Neural progenitor cell (in vitro differentiated cells): ENCODE results near the gene BICRAL. TPM values are rescaled to one million over a fixed set of nuclear protein-coding genes. Genes with fewer than 3 reads are reported as not detected.

ENCODE experiments used
- DNase-seq: peaks from one replicate; pipeline ENCODE4 v3.0.0-alpha.2; 2016; ENCODE audit warnings: low spot score
- H2AFZ ChIP-seq: fragments of 200-600 bp; sonication (generic); replicated peaks from 2 replicates; pipeline ENCODE4 v1.6.1; 2016; ENCODE audit warnings: antibody characterized with exemption
- H3F3A ChIP-seq: fragments of 200-600 bp; sonication (generic); 2 replicates; pipeline ENCODE4 v1.6.1; 2016; ENCODE audit warnings: antibody characterized with exemption, low read depth
- H3K27ac ChIP-seq: fragments of 200-600 bp; sonication (generic); 2 replicates; pipeline ENCODE4 v1.5.1; 2016; ENCODE audit warnings: mild to moderate bottlenecking
- H3K27me3 ChIP-seq: fragments of 200-600 bp; sonication (generic); 2 replicates; pipeline ENCODE4 v1.6.1; 2016; ENCODE audit warnings: mild to moderate bottlenecking, moderate library complexity
- H3K36me3 ChIP-seq: fragments of 200-600 bp; sonication (generic); 2 replicates; pipeline ENCODE4 v1.5.1; 2016
- H3K4me1 ChIP-seq: fragments of 200-600 bp; sonication (generic); 2 replicates; pipeline ENCODE4 v1.6.1; 2016; ENCODE audit warnings: mixed run types
- H3K4me2 ChIP-seq: fragments of 200-600 bp; sonication (generic); 2 replicates; pipeline ENCODE4 v1.6.1; 2016
- H3K4me3 ChIP-seq: fragments of 200-600 bp; sonication (generic); 2 replicates; pipeline ENCODE4 v1.5.1; 2016
- H3K79me2 ChIP-seq: fragments of 200-600 bp; sonication (generic); 2 replicates; pipeline ENCODE4 v1.6.1; 2016; ENCODE audit warnings: low read depth
- H3K9ac ChIP-seq: fragments of 200-600 bp; sonication (generic); 2 replicates; pipeline ENCODE4 v1.6.1; 2016
- H3K9me3 ChIP-seq: fragments of 200-600 bp; sonication (generic); 2 replicates; pipeline ENCODE4 v1.5.1; 2016; ENCODE audit warnings: low read depth
- H4K20me1 ChIP-seq: fragments of 200-600 bp; sonication (generic); 2 replicates; pipeline ENCODE4 v1.6.1; 2016; ENCODE audit warnings: low read depth
- H3K27ac Mint-ChIP-seq: 3 replicates; pipeline ENCODE4 v1.8.0; 2021; ENCODE audit warnings: mixed read lengths
- H3K27me3 Mint-ChIP-seq: 2 replicates; pipeline ENCODE4 v1.8.0; 2022; ENCODE audit warnings: low read depth, mild to moderate bottlenecking, inconsistent platforms, moderate library complexity, mixed read lengths; ENCODE audit not compliant: insufficient read depth
- H3K36me3 Mint-ChIP-seq: 3 replicates; pipeline ENCODE4 v1.8.0; 2021; ENCODE audit warnings: mixed read lengths
- H3K4me1 Mint-ChIP-seq: 3 replicates; pipeline ENCODE4 v1.8.0; 2021; ENCODE audit warnings: mixed read lengths
- H3K4me3 Mint-ChIP-seq: 3 replicates; pipeline ENCODE4 v1.8.0; 2021; ENCODE audit warnings: mild to moderate bottlenecking, moderate library complexity, mixed read lengths
- H3K9me3 Mint-ChIP-seq: 3 replicates; pipeline ENCODE4 v1.8.0; 2020; ENCODE audit warnings: mixed read lengths
- EZH2 ChIP-seq: fragments of 200-600 bp; sonication (generic); IDR thresholded peaks from 2 replicates; pipeline ENCODE4 v1.6.1; 2017; ENCODE audit warnings: antibody characterized with exemption, mild to moderate bottlenecking, moderate library complexity
- EZH2phosphoT487 ChIP-seq: fragments of 200-600 bp; sonication (generic); IDR thresholded peaks from 2 replicates; pipeline ENCODE4 v1.6.1; 2017; ENCODE audit warnings: antibody characterized with exemption
- total RNA-seq: library from RNA; depleted of rRNA; stranded (reverse); fragments of >200 nt; gene quantifications from 2 replicates; pipeline ENCODE4 v1.2.3, GENCODE V29; 2015; ENCODE audit warnings: low replicate concordance
- TF ChIP-seq, protein P1 (sequence below): fragments of 200-600 bp; sonication (generic); IDR thresholded peaks from 2 replicates; pipeline ENCODE4 v1.5.1; 2017; ENCODE audit warnings: antibody characterized with exemption, mild to moderate bottlenecking

Gene BICRAL
- total RNA-seq, 1 donor from 2014 or later: 8.6 TPM

DNA sequence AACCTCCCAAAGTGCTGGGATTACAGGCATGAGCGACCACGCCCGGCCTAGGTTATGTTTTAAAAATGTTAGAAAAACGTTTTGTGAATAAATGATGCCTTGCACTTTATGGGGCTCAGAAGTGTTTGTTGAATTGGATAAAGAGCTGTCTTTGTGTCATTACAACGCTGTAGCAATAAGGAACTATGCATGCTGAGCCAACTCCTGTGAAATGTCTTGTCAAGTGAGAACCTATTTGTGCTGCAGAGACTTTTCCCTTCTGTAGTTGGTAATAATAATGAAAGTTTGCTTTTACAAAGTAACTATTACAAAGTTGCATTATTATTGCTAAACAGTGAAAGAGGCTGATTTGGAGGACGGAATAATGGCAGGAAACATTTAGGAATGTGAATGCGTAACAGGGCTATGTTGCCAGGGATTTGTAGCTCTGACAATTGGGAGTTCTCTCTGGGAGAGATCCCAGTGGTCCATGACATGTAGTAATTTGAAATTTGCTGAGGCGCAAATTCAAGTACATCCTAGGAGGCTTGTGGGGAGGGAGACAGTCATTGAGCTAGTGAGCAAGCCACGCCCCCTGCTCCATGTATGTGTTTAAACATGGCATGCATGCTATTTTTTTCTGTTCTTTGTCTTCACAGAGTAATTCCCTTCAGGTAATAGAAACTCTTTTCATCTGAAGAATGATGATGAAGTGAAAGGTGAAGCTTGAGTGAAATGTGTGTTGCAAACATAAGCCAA lies 16.8 kb upstream of the BICRAL start:
- Mint-ChIP-seq H3K27ac (peak overlapping the region; percentile 10), H3K4me3 (no peak overlapping the region), H3K36me3 (no peaks in the 10 kb centered on the region), H3K4me1 (peaks cover 5% of the 10 kb centered on the region), H3K9me3 (no peaks in the 10 kb centered on the region), H3K27me3 (peaks cover 2% of the 10 kb centered on the region)
- Histone ChIP-seq H3K79me2 (no peaks in the 10 kb centered on the region), H3K9ac (no peak overlapping the region), H3K27ac (no peak overlapping the region), H3K4me1 (no peaks in the 10 kb centered on the region), H3F3A (peaks cover 2% of the 10 kb centered on the region), H3K4me3 (no peak overlapping the region), H3K4me2 (no peak overlapping the region), H3K9me3 (no peaks in the 10 kb centered on the region), H4K20me1 (no peaks in the 10 kb centered on the region), H3K36me3 (no peaks in the 10 kb centered on the region), H2AFZ (no peak overlapping the region), H3K27me3 (no peaks in the 10 kb centered on the region)
- TF ChIP-seq EZH2 (no peak), EZH2phosphoT487 (no peak)
- TF ChIP-seq, protein P1, sequence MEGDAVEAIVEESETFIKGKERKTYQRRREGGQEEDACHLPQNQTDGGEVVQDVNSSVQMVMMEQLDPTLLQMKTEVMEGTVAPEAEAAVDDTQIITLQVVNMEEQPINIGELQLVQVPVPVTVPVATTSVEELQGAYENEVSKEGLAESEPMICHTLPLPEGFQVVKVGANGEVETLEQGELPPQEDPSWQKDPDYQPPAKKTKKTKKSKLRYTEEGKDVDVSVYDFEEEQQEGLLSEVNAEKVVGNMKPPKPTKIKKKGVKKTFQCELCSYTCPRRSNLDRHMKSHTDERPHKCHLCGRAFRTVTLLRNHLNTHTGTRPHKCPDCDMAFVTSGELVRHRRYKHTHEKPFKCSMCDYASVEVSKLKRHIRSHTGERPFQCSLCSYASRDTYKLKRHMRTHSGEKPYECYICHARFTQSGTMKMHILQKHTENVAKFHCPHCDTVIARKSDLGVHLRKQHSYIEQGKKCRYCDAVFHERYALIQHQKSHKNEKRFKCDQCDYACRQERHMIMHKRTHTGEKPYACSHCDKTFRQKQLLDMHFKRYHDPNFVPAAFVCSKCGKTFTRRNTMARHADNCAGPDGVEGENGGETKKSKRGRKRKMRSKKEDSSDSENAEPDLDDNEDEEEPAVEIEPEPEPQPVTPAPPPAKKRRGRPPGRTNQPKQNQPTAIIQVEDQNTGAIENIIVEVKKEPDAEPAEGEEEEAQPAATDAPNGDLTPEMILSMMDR: no peak
- no peak for DNase-seq

DNA sequence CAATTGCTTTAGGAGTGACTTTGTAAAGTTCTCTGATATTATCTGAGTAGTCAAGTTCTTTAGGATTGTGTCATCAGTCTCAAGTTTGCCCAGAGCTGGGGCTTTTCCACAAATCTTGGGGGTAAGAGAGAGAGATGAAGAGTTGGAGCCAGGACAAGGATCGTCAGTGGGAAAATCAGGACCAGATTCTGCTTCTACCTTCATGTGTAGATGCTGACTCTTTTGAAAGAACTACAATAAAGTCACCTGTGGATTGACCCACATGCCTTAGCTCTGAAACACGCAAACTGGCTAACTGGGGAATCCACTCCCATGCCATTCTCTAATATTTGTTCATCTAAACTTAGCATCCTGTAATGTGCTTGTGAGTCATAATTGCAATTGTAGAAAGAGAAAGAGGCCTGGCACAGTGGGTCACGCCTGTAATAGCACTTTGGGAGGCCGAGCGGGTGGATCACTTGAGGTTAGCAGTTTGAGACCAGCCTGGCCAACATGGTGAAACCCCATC lies 15.6 kb upstream of the BICRAL start:
- Histone ChIP-seq H4K20me1 (no peaks in the 10 kb centered on the region), H3K9me3 (no peaks in the 10 kb centered on the region), H3K36me3 (no peaks in the 10 kb centered on the region), H3K27ac (no peak overlapping the region), H2AFZ (no peak overlapping the region), H3F3A (peaks cover 14% of the 10 kb centered on the region), H3K4me1 (peaks cover 7% of the 10 kb centered on the region), H3K4me2 (no peak overlapping the region), H3K9ac (no peak overlapping the region), H3K27me3 (no peaks in the 10 kb centered on the region), H3K4me3 (no peak overlapping the region), H3K79me2 (no peaks in the 10 kb centered on the region)
- H3K4me3 Mint-ChIP-seq: no peak overlapping the region
- no peaks in the 10 kb centered on the region for H3K36me3 Mint-ChIP-seq
- no peaks in the 10 kb centered on the region for H3K9me3 Mint-ChIP-seq
- no peak for DNase-seq
- no peak overlapping the region for H3K27ac Mint-ChIP-seq
- peaks cover 9% of the 10 kb centered on the region for H3K4me1 Mint-ChIP-seq
- peaks cover 2% of the 10 kb centered on the region for H3K27me3 Mint-ChIP-seq
- no peak for TF ChIP-seq EZH2
- TF ChIP-seq, protein P1: no peak
- no peak for TF ChIP-seq EZH2phosphoT487

DNA sequence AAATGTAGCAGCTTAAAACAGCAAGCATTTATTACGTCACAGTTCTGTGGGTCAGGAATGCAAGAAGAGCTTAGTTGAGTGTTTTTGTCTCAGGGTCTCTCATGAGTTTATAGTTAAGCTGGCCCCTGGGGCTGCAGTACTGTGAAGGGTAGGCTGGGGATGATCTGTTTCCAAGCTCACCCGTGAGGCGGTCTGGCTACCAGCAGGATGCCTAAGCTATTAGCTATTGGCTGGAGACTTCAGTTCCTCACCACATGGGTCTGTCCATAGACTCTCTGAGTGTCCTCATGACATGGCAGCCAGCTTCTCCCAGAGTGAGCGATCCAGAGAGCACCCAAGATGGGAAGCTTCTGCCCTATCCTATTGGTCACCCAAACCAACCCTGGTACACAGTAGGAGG lies 12.8 kb upstream of the BICRAL start:
- Histone ChIP-seq H3K9ac (no peak overlapping the region), H3K27ac (no peak overlapping the region), H3K9me3 (no peaks in the 10 kb centered on the region), H3K4me1 (peaks cover 15% of the 10 kb centered on the region), H3K4me2 (no peak overlapping the region), H3K36me3 (no peaks in the 10 kb centered on the region), H4K20me1 (no peaks in the 10 kb centered on the region), H3K4me3 (no peak overlapping the region), H3K27me3 (peaks cover 7% of the 10 kb centered on the region), H3F3A (peaks cover 23% of the 10 kb centered on the region), H3K79me2 (no peaks in the 10 kb centered on the region), H2AFZ (no peak overlapping the region)
- Mint-ChIP-seq H3K27me3 (peaks cover 2% of the 10 kb centered on the region), H3K36me3 (no peaks in the 10 kb centered on the region), H3K27ac (no peak overlapping the region), H3K4me3 (no peak overlapping the region), H3K9me3 (no peaks in the 10 kb centered on the region), H3K4me1 (peaks cover 16% of the 10 kb centered on the region)
- no peak for TF ChIP-seq EZH2phosphoT487
- TF ChIP-seq EZH2: no peak
- TF ChIP-seq, protein P1: no peak
- peak; percentile 27 for DNase-seq
